GM12891 (cell line): ENCODE results near the gene COMMD6.

Experiments used
- PAX5 ChIP-seq: IDR thresholded peaks from 2 replicates; pipeline ENCODE4 v1.6.1; 2011; ENCODE audit warnings: low read length, moderate library complexity, mild to moderate bottlenecking; ENCODE audit not compliant: insufficient read depth, severe bottlenecking
- POLR2A ChIP-seq: IDR thresholded peaks from 2 replicates; pipeline ENCODE4 v1.6.1; 2011; ENCODE audit warnings: low read depth, low read length, control low read depth
- POLR2AphosphoS5 ChIP-seq: IDR thresholded peaks from 2 replicates; pipeline ENCODE4 v1.6.1; 2011; ENCODE audit warnings: low read depth, low read length, control low read depth
- POU2F2 ChIP-seq: IDR thresholded peaks from 2 replicates; pipeline ENCODE4 v1.6.1; 2011; ENCODE audit warnings: low read depth, mild to moderate bottlenecking, control low read depth, low read length, moderate library complexity
- SPI1 ChIP-seq: IDR thresholded peaks from 2 replicates; pipeline ENCODE4 v1.6.1; 2011; ENCODE audit warnings: low read depth, low read length, control low read depth
- TAF1 ChIP-seq: IDR thresholded peaks from 2 replicates; pipeline ENCODE4 v1.6.1; 2011; ENCODE audit warnings: low read depth, low read length, control low read depth

- TF ChIP-seq POU2F2 (no peak), POLR2A (no peak), TAF1 (no peak), POLR2AphosphoS5 (no peak), PAX5 (no peak), SPI1 (no peak)
These were observed 10.3 kb upstream of the COMMD6 start for GRCh38 chr13:75547917-75548316.
